Endothelial cell (in vitro differentiated cells): ENCODE data around the gene MYLK. TPM values are rescaled to one million over a fixed set of nuclear protein-coding genes. Genes with fewer than 3 reads are reported as not detected.

ENCODE experiments used
- DNase-seq: peaks from one replicate; pipeline ENCODE4 v3.0.0; 2021; ENCODE audit warnings: low spot score
- H3K27ac Mint-ChIP-seq: one replicate; pipeline ENCODE4 v1.8.0; 2021; ENCODE audit warnings: mixed read lengths, inconsistent platforms; ENCODE audit not compliant: unreplicated experiment
- H3K27me3 Mint-ChIP-seq: one replicate; pipeline ENCODE4 v1.8.0; 2021; ENCODE audit warnings: mild to moderate bottlenecking, moderate library complexity, mixed read lengths, inconsistent platforms; ENCODE audit not compliant: unreplicated experiment
- H3K36me3 Mint-ChIP-seq: one replicate; pipeline ENCODE4 v1.8.0; 2021; ENCODE audit warnings: mild to moderate bottlenecking, low read depth, mixed read lengths, inconsistent platforms; ENCODE audit not compliant: unreplicated experiment
- H3K4me1 Mint-ChIP-seq: one replicate; pipeline ENCODE4 v1.8.0; 2021; ENCODE audit warnings: mild to moderate bottlenecking, mixed read lengths, inconsistent platforms; ENCODE audit not compliant: unreplicated experiment
- H3K4me3 Mint-ChIP-seq: one replicate; pipeline ENCODE4 v1.8.0; 2021; ENCODE audit warnings: mild to moderate bottlenecking, mixed read lengths, inconsistent platforms; ENCODE audit not compliant: unreplicated experiment
- H3K9me3 Mint-ChIP-seq: one replicate; pipeline ENCODE4 v1.8.0; 2021; ENCODE audit warnings: mixed read lengths, inconsistent platforms; ENCODE audit not compliant: unreplicated experiment
- total RNA-seq: library from RNA; stranded (reverse); fragmentation: NEBNext Ultra II Directional; extraction: Animal tissue kit (Norgen Biotek cat#: 25700); gene quantifications from one replicate; pipeline ENCODE4 v1.2.1, GENCODE V29; 2021; ENCODE audit not compliant: unreplicated experiment
- TF ChIP-seq, protein P1 (sequence below): fragments of 200-600 bp; sonication (generic); IDR thresholded peaks from one replicate; pipeline ENCODE4 v1.5.0; 2021; ENCODE audit warnings: antibody characterized with exemption; ENCODE audit not compliant: unreplicated experiment

Gene MYLK
- total RNA-seq, 1 donor from 2014 or later, result 7.8 TPM

- DNase-seq, result no peak
- H3K27me3 Mint-ChIP-seq, result peaks cover 2% of the 10 kb centered on the region
- H3K4me3 Mint-ChIP-seq, result no peak overlapping the region
- H3K27ac Mint-ChIP-seq, result no peak overlapping the region
- no peaks in the 10 kb centered on the region for H3K36me3 Mint-ChIP-seq
- TF ChIP-seq, protein P1, sequence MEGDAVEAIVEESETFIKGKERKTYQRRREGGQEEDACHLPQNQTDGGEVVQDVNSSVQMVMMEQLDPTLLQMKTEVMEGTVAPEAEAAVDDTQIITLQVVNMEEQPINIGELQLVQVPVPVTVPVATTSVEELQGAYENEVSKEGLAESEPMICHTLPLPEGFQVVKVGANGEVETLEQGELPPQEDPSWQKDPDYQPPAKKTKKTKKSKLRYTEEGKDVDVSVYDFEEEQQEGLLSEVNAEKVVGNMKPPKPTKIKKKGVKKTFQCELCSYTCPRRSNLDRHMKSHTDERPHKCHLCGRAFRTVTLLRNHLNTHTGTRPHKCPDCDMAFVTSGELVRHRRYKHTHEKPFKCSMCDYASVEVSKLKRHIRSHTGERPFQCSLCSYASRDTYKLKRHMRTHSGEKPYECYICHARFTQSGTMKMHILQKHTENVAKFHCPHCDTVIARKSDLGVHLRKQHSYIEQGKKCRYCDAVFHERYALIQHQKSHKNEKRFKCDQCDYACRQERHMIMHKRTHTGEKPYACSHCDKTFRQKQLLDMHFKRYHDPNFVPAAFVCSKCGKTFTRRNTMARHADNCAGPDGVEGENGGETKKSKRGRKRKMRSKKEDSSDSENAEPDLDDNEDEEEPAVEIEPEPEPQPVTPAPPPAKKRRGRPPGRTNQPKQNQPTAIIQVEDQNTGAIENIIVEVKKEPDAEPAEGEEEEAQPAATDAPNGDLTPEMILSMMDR, result no peak
- no peaks in the 10 kb centered on the region for H3K9me3 Mint-ChIP-seq
- H3K4me1 Mint-ChIP-seq, result peaks cover 31% of the 10 kb centered on the region
Measured at GRCh38 chr3:123753286-123753685, 130.8 kb downstream of the MYLK start.

DNA sequence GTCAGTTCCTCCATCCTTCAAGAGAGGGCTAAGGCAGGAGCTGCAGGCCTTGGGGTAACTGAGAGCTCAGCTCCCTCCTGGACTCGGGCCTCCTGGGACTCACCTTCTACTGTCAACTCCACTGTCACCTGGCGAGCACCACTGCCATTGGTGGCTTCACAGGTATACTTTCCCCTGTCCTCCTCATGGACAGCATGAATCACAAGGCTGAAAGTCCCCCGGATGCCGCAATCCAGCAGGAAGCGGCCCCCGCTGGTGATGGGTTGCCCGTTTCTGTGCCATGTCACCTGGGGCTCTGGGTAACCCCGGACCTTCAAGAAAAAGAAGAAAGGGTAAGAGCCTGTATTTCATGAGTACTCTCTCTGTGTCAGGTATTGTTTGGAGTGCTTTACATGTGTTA, 131.9 kb downstream of the MYLK start:
- TF ChIP-seq, protein P1, result no peak
- no peak for DNase-seq
- Mint-ChIP-seq H3K27ac (no peak overlapping the region), H3K36me3 (no peaks in the 10 kb centered on the region), H3K4me3 (no peak overlapping the region), H3K4me1 (peaks cover 24% of the 10 kb centered on the region), H3K27me3 (peaks cover under 1% of the 10 kb centered on the region), H3K9me3 (no peaks in the 10 kb centered on the region)

DNA sequence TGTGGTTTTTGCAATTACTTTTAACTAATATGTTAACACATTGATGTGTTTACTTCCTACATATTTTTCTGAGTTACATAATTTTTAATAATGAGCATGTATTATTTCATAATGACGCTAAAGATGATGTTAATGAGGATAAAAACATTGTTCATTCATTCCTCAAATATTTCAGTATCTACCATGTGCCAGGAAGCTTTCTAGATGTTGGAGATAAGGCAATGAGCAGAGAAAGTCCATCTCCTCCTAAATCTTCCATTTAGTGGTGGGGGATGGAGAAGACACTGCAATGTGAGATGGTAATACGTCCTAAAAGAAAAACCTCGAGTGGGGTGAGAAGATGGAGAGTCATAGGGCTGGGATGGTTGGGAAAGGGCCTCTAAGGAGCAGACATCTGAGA, 132.7 kb downstream of the MYLK start:
- DNase-seq, result no peak
- H3K36me3 Mint-ChIP-seq, result no peaks in the 10 kb centered on the region
- H3K4me3 Mint-ChIP-seq, result no peak overlapping the region
- H3K27me3 Mint-ChIP-seq, result no peaks in the 10 kb centered on the region
- H3K27ac Mint-ChIP-seq, result no peak overlapping the region
- TF ChIP-seq, protein P1, result no peak
- H3K9me3 Mint-ChIP-seq, result no peaks in the 10 kb centered on the region
- H3K4me1 Mint-ChIP-seq, result peaks cover 23% of the 10 kb centered on the region

- TF ChIP-seq, protein P1, result no peak
- H3K27me3 Mint-ChIP-seq, result no peaks in the 10 kb centered on the region
- no peak overlapping the region for H3K27ac Mint-ChIP-seq
- H3K36me3 Mint-ChIP-seq, result no peaks in the 10 kb centered on the region
- no peak overlapping the region for H3K4me3 Mint-ChIP-seq
- no peak for DNase-seq
- H3K4me1 Mint-ChIP-seq, result peaks cover 23% of the 10 kb centered on the region
- no peaks in the 10 kb centered on the region for H3K9me3 Mint-ChIP-seq
Measured at GRCh38 chr3:123750659-123751420, 133.3 kb downstream of the MYLK start.

- DNase-seq, result no peak
- no peak overlapping the region for H3K27ac Mint-ChIP-seq
- TF ChIP-seq, protein P1, result no peak
- H3K9me3 Mint-ChIP-seq, result no peaks in the 10 kb centered on the region
- peaks cover 22% of the 10 kb centered on the region for H3K4me1 Mint-ChIP-seq
- no peaks in the 10 kb centered on the region for H3K27me3 Mint-ChIP-seq
- H3K36me3 Mint-ChIP-seq, result no peaks in the 10 kb centered on the region
- no peak overlapping the region for H3K4me3 Mint-ChIP-seq
Measured at GRCh38 chr3:123750209-123750608, 133.9 kb downstream of the MYLK start.
